CD14-positive monocyte (primary cell): ENCODE results near the gene HDAC4. TPM values are rescaled to one million over a fixed set of nuclear protein-coding genes. Genes with fewer than 3 reads are reported as not detected.

ENCODE experiments used
- DNase-seq, 3 donors: peaks; one replicate each; pipeline ENCODE4 v3.0.0-alpha.2; 2011 to 2022
- H2AFZ ChIP-seq: 2 replicates; pipeline ENCODE4 v1.6.0; 2012; ENCODE audit warnings: mild to moderate bottlenecking, low read depth, low read length, inconsistent platforms; ENCODE audit not compliant: insufficient read depth, poor library complexity, severe bottlenecking
- H3K27ac ChIP-seq, 2 donors: 1 replicate in 1 of 2; 2 replicates in 1 of 2; pipeline ENCODE4 v1.5.1; 2012 to 2013; ENCODE audit warnings: low read length in 2 of 2, control low read depth in 1 of 2, inconsistent platforms in 1 of 2, low read depth in 1 of 2, mild to moderate bottlenecking in 1 of 2
- H3K27me3 ChIP-seq, 2 donors: one replicate each; pipeline versions ENCODE4 v1.6.0 to v1.6.1; 2011 to 2013; ENCODE audit warnings: low read length in 2 of 2; ENCODE audit not compliant: control insufficient read depth in 2 of 2, insufficient read depth in 2 of 2
- H3K36me3 ChIP-seq, 2 donors: replicated peaks in 1 of 2; 1 replicate in 1 of 2; 2 replicates in 1 of 2; pipeline versions ENCODE4 v1.5.1 to v1.6.1; 2012 to 2013; ENCODE audit warnings: low read length in 2 of 2, control low read depth in 1 of 2, inconsistent platforms in 1 of 2, mild to moderate bottlenecking in 1 of 2; ENCODE audit not compliant: insufficient read depth in 2 of 2, control insufficient read depth in 1 of 2
- H3K4me1 ChIP-seq, 2 donors: 1 replicate in 1 of 2; 2 replicates in 1 of 2; pipeline versions ENCODE4 v1.5.1 to v1.6.1; 2012 to 2013; ENCODE audit warnings: low read length in 2 of 2, control low read depth in 1 of 2, inconsistent platforms in 1 of 2, mild to moderate bottlenecking in 1 of 2, moderate library complexity in 1 of 2; ENCODE audit not compliant: insufficient read depth in 2 of 2, control insufficient read depth in 1 of 2
- H3K4me2 ChIP-seq: replicated peaks from 2 replicates; pipeline ENCODE3; 2012; ENCODE audit warnings: low read length, moderate library complexity, mild to moderate bottlenecking; ENCODE audit not compliant: poor library complexity, severe bottlenecking; ENCODE audit errors: extremely low read depth
- H3K4me3 ChIP-seq, 3 experiments: fragments of 200-600 bp in 1 of 3; sonication (generic) in 1 of 3; replicated peaks in 1 of 3; 1 replicate in 2 of 3; 2 replicates in 1 of 3; pipeline ENCODE4 v1.5.1; 2011 to 2013; ENCODE audit warnings: low read length in 3 of 3, mild to moderate bottlenecking in 3 of 3, control low read depth in 2 of 3, low read depth in 2 of 3, inconsistent platforms in 1 of 3, moderate library complexity in 1 of 3
- H3K79me2 ChIP-seq: 2 replicates; pipeline ENCODE4 v1.6.0; 2012; ENCODE audit warnings: mild to moderate bottlenecking, control low read depth, inconsistent platforms, low read length, moderate library complexity; ENCODE audit not compliant: insufficient read depth
- H3K9ac ChIP-seq: 2 replicates; pipeline ENCODE4 v1.6.0; 2017; ENCODE audit warnings: low read length, mild to moderate bottlenecking; ENCODE audit not compliant: insufficient read depth, poor library complexity, severe bottlenecking
- H3K9me3 ChIP-seq, 2 donors: replicated peaks in 1 of 2; 1 replicate in 1 of 2; 2 replicates in 1 of 2; pipeline versions ENCODE4 v1.5.1 to v1.6.1; 2012 to 2013; ENCODE audit warnings: low read length in 2 of 2, control low read depth in 1 of 2; ENCODE audit not compliant: control insufficient read depth in 1 of 2, insufficient read depth in 1 of 2
- H4K20me1 ChIP-seq: 2 replicates; pipeline ENCODE4 v1.6.0; 2012; ENCODE audit warnings: mild to moderate bottlenecking, low read length, control low read depth, moderate library complexity; ENCODE audit not compliant: insufficient read depth
- H3K27ac Mint-ChIP-seq, 7 donors: one replicate each; pipeline ENCODE4 v1.8.0; 2020; ENCODE audit warnings: mild to moderate bottlenecking in 7 of 7, mixed read lengths in 7 of 7, moderate library complexity in 6 of 7, inconsistent platforms in 2 of 7
- H3K27me3 Mint-ChIP-seq, 3 donors: one replicate each; pipeline ENCODE4 v1.8.0; 2021 to 2022; ENCODE audit warnings: low read depth in 3 of 3, mild to moderate bottlenecking in 3 of 3, mixed read lengths in 3 of 3, moderate library complexity in 3 of 3, inconsistent platforms in 1 of 3
- H3K36me3 Mint-ChIP-seq, 2 donors: one replicate each; pipeline ENCODE4 v1.8.0; 2020; ENCODE audit warnings: mixed read lengths in 2 of 2, inconsistent platforms in 1 of 2, mild to moderate bottlenecking in 1 of 2
- H3K4me1 Mint-ChIP-seq: one replicate; pipeline ENCODE4 v1.8.0; 2020; ENCODE audit warnings: mild to moderate bottlenecking, mixed read lengths
- H3K4me3 Mint-ChIP-seq, 2 donors: one replicate each; pipeline ENCODE4 v1.8.0; 2020; ENCODE audit warnings: mild to moderate bottlenecking in 2 of 2, mixed read lengths in 2 of 2, moderate library complexity in 1 of 2
- H3K9me3 Mint-ChIP-seq, 7 donors: one replicate each; pipeline ENCODE4 v1.8.0; 2020 to 2022; ENCODE audit warnings: mixed read lengths in 7 of 7, mild to moderate bottlenecking in 6 of 7, moderate library complexity in 6 of 7, inconsistent platforms in 2 of 7
- CTCF ChIP-seq: fragments of 200-600 bp; IDR thresholded peaks from one replicate; pipeline ENCODE4 v1.8.0; 2022; ENCODE audit warnings: antibody characterized with exemption, mild to moderate bottlenecking
- WGBS: methylation state at CpG from one replicate; pipeline ENCODE4 v1.1.5; 2013; ENCODE audit warnings: missing lambda C conversion rate; ENCODE audit not compliant: insufficient coverage; 5-methylcytosine and 5-hydroxymethylcytosine counted together
- intact Hi-C, 2 donors: fragments of 100-400 bp; cut with micrococcal nuclease; formaldehyde crosslinking; loops; one replicate each; pipeline versions ENCODE4 v1.15.0 to v1.15.1; 2023
- polyA plus RNA-seq, 3 donors: library from polyadenylated mRNA; depleted of rRNA in 1 of 3; unstranded in 2 of 3; stranded (reverse) in 1 of 3; fragments of 300-500 nt in 2 of 3; fragments of >200 nt in 1 of 3; fragmentation: Illumina TruSeq in 2 of 3; gene quantifications; 1 replicate in 2 of 3; 2 replicates in 1 of 3; pipeline ENCODE4 v1.2.3, GENCODE V29; 2012 to 2021

Gene HDAC4
- polyA plus RNA-seq, 3 donors = 3.3 to 23.0 (median 4.5) TPM

DNA sequence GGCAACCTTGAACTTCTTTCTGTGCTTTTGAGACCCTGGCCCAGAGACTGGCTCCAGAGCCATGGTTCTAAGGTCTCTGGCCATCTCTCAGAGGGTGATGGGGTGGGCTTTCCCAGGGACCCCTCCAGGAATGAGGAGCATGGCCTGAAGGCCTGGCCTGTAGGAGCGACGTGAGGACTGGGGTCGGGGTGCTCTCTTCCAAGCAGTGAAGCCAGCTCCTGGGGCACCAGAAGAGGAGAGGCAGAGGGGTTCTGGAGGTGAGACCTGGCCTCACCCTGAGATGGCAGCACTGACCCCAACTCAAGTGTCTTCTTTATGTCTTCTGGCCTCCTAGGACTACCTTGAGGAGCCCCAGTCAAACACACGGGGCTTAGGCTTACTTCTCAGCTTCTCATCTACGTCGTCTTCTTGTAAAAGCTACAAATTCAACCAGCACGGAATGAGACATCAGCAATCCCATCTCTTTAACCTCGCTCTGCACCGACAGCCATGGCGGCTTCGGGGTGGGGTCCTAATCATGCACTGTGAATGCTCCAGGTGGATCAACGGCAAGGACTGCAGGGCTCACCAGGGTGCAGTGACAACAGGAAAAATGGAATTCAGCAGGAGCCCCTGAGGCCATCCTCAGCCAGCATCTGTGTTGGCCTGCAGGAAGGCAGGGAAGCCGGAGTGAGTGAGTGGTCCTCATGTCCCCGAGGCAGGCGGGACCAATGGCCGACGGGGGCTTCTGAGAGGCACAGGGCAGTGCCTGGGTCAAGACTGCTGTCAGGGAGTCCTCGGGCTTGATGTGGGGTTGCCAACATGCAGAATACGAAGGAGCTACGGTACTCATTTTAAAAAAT lies 214.1 kb downstream of the HDAC4 start:
- no peak overlapping the region for H2AFZ ChIP-seq

More for the DNA sequence above, 214.1 kb downstream of the HDAC4 start:
- Histone ChIP-seq H3K27me3 (no peaks in the 10 kb centered on the region), H3K27ac (peak overlapping the region in 1 of 2 donors; percentile 61), H3K9me3 (peaks cover 5 to 9% of the 10 kb centered on the region in 2 donors), H3K4me1 (no peaks in the 10 kb centered on the region), H3K4me3 (no peak overlapping the region), H3K79me2 (peaks cover 90% of the 10 kb centered on the region), H4K20me1 (peaks cover 67% of the 10 kb centered on the region), H3K4me2 (no peak overlapping the region), H3K9ac (no peak overlapping the region), H3K36me3 (peaks cover 81 to 99% of the 10 kb centered on the region in 2 donors)
- Mint-ChIP-seq H3K27ac (peak overlapping the region in 6 of 7 donors; percentile 11 to 54 (median 30)), H3K4me1 (no peaks in the 10 kb centered on the region), H3K4me3 (no peak overlapping the region), H3K36me3 (peaks cover 72 to 90% of the 10 kb centered on the region in 2 donors), H3K27me3 (no peaks in the 10 kb centered on the region), H3K9me3 (peaks cover 3 to 8% (median 7%) of the 10 kb centered on the region in 7 donors)
- no peak for DNase-seq
- WGBS = 95% methylated on average over 17 of the region's 20 CpGs
- TF ChIP-seq CTCF = no peak
- intact Hi-C loops = no loop called here
